Mucosa of stomach (tissue), 1 donor: Measurements from ENCODE around the gene LRGUK.

Experiments used
- H3K27me3 ChIP-seq: one replicate; pipeline ENCODE4 v1.7.0; 2013; ENCODE audit warnings: mild to moderate bottlenecking, low read length; ENCODE audit not compliant: control insufficient read depth, insufficient read depth
- H3K36me3 ChIP-seq: one replicate; pipeline ENCODE4 v1.7.0; 2013; ENCODE audit warnings: low read length; ENCODE audit not compliant: control insufficient read depth, insufficient read depth
- H3K4me1 ChIP-seq: one replicate; pipeline ENCODE4 v1.7.0; 2013; ENCODE audit warnings: mild to moderate bottlenecking, low read length; ENCODE audit not compliant: control insufficient read depth, insufficient read depth
- H3K4me3 ChIP-seq: one replicate; pipeline ENCODE4 v1.7.0; 2013; ENCODE audit warnings: low read length
- H3K9ac ChIP-seq: one replicate; pipeline ENCODE4 v1.7.0; 2013; ENCODE audit warnings: mild to moderate bottlenecking, low read length, moderate library complexity
- H3K9me3 ChIP-seq: one replicate; pipeline ENCODE4 v1.7.0; 2013; ENCODE audit warnings: mild to moderate bottlenecking, low read length, moderate library complexity; ENCODE audit not compliant: control insufficient read depth
- donor health status: Pancreatic carcinoma.

LRGUK gene

DNA sequence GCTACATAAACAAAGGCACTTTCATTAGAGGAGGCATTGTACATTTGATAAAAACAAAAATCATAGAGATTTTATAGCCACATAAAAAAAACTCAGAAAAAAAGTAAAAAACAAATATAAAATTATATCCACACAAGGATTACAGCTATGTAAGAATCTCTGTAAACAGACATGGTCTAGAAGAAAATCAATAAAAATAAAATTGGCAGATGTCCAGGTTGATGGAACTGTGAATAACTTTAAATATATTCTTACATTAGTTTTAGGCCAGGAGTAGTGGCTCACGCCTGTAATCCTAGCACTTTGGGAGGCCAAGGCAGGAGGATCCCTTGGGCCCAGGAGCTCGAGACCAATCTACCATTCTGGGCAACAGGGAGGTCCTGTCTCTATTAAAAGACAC, 170.3 kb downstream of the LRGUK start:
- Histone ChIP-seq H3K4me1 (no peaks in the 10 kb centered on the region), H3K4me3 (no peak overlapping the region), H3K36me3 (no peaks in the 10 kb centered on the region)

DNA sequence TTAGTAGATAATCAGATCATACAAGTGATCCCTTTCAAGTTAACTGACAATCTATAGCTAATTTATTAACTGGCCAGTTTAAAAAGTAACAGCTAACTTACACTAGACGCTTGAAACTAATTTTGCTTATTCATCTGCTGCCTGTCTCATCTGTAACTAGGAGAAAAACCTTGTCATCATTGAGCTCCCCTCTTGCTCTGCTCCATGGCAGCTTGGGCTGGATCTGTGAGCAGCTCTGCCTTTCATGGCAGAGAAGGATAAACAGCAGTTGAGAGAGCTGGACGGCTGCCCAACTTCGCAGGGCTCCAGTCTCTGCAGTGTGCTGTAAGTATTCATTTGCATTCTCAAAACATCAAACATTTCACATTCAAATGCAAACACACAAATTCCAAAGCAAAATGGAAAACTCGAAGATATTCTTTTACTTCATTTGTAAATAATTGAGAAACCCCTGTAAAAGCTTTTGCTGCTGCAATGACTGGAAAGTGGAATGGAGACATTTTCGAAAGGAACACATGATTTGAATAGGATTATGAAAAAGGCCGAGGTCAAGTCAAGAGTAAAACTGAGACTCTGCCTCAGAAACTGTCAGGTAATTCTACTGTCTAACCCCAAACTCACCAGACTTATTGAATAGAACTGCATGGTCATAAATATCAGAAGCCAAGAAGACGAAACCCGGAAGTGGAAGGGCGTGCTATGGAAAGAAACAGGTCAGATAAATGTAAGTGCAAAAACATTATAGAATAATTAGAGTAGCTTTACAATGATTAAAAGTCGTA, 172.0 kb downstream of the LRGUK start:
- Histone ChIP-seq H3K9ac (no peak overlapping the region), H3K27me3 (no peaks in the 10 kb centered on the region), H3K4me3 (no peak overlapping the region), H3K9me3 (no peaks in the 10 kb centered on the region), H3K4me1 (no peaks in the 10 kb centered on the region), H3K36me3 (no peaks in the 10 kb centered on the region)

More for the DNA sequence above, 170.3 kb downstream of the LRGUK start:
- Histone ChIP-seq H3K9me3 (no peaks in the 10 kb centered on the region), H3K9ac (no peak overlapping the region), H3K27me3 (no peaks in the 10 kb centered on the region)

DNA sequence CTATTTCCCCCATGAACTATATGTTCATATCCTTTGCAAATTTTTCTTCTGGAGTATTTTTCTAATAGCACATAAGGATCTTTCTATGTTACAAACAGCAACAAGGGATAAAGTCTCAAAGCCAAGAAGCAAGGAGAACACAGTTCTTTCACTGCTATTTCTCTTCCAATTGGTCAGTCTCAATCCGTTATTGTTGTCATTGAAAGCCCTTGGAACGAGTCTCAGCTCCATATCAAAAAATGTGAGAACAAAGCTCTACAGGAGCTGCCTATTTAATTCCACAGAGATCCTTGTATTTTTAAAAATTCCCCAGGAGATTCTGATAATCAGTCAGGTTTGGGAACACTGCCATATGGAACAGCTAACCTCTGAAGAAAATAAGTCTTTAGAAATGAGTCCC, 173.8 kb downstream of the LRGUK start:
- Histone ChIP-seq H3K36me3 (no peaks in the 10 kb centered on the region), H3K9ac (no peak overlapping the region), H3K4me3 (no peak overlapping the region), H3K27me3 (no peaks in the 10 kb centered on the region), H3K9me3 (no peaks in the 10 kb centered on the region), H3K4me1 (no peaks in the 10 kb centered on the region)

DNA sequence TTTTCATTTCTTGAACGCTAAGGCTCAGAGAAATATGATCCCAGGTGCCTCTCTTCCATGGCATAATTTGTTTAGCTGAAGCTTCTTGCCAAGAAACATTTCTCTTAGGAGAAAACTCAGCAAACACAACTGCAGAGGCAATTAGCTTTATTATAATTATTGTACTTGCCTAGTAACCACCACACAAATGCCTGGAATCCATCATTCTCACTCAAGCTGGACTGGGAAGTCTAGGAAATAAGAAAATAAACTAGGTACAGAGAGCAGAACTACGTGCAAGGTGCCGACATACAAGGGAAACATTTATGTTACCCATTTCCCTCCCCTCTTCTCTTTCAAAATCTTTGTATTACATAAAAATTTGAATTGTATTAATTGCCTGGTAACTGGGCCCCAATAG, 174.5 kb downstream of the LRGUK start:
- H3K4me1 ChIP-seq = no peaks in the 10 kb centered on the region
- no peaks in the 10 kb centered on the region for H3K27me3 ChIP-seq
- H3K4me3 ChIP-seq = no peak overlapping the region
- H3K36me3 ChIP-seq = no peaks in the 10 kb centered on the region
- no peak overlapping the region for H3K9ac ChIP-seq
- H3K9me3 ChIP-seq = no peaks in the 10 kb centered on the region

DNA sequence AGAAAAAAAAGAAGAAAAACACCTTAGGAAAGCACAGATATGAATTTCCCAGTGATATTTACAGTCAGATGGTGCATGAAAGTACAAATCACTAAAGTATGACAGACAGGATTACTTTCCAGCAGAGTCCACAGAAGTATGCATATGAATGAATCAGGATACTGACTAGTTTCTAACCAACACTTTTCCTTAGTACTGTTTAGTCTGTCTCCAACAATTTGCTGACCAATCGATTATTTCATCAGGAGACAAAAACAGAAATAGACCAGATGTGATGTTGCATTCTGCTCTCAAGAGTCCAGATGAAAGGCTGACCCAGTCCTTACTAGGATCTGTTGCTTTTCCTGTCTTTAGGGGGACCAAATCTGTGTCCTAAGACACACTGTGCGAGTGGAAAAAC, 175.0 kb downstream of the LRGUK start:
- Histone ChIP-seq H3K27me3 (no peaks in the 10 kb centered on the region), H3K9me3 (no peaks in the 10 kb centered on the region), H3K9ac (no peak overlapping the region), H3K4me3 (no peak overlapping the region), H3K4me1 (no peaks in the 10 kb centered on the region), H3K36me3 (no peaks in the 10 kb centered on the region)

DNA sequence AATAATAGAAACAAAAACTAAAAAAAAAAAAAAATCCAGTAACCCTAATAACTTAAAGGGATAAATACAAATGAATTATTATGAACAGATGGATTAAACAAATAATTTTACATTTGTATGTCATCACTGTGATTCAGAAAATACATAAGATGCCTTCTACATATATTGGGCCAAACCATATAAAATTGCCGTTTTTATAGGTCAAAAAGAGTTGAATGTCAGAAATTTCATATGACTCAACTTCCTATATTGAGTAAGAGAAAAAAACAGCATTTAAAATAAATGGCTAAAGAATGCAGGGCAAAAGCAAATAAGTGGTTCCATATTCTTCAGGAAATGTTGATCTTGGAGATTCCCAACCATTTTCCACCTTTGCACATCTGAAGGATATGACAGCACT, 180.2 kb downstream of the LRGUK start:
- H3K36me3 ChIP-seq = no peaks in the 10 kb centered on the region
- no peaks in the 10 kb centered on the region for H3K27me3 ChIP-seq
- no peaks in the 10 kb centered on the region for H3K9me3 ChIP-seq
- no peak overlapping the region for H3K4me3 ChIP-seq
- H3K4me1 ChIP-seq = no peaks in the 10 kb centered on the region
- no peak overlapping the region for H3K9ac ChIP-seq

DNA sequence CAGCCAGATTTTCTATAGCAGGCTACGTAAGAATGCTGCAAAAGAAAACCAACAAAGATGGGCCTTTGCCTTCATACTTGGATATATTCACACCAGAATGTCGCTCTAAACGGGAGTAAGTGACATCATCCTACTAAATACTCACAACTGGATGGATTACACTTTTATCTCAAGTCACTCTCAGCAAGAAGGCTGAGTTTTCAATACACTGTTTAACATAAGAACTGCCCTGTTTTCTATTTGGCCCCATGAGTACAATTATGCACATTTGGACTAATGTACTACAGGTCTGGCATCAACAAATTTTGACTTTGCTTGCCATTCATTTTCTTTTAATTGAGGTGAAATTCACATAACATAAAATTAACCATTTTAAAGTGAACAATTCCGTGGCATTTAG, 181.4 kb downstream of the LRGUK start:
- Histone ChIP-seq H3K9ac (no peak overlapping the region), H3K27me3 (no peaks in the 10 kb centered on the region), H3K4me1 (no peaks in the 10 kb centered on the region), H3K36me3 (no peaks in the 10 kb centered on the region), H3K4me3 (no peak overlapping the region), H3K9me3 (no peaks in the 10 kb centered on the region)

DNA sequence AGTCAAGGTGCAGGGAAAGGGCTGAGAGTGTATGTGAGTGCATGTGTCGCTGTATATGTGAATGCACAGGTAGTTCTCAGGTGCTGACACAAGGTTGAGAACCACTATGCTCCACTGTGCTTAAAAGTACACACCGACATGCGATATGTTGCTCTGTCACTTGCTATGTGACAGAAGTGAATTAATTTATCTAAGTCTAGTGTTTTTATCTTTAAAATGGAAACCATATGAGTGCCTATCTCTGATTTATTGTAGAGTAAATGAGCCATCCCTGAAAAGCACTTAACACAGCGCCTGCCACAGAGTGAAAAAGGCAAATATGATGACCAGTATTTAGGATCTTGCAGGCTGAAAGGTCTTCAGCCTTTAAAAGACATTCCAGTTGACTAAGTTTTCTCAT, 184.7 kb downstream of the LRGUK start:
- H3K9ac ChIP-seq = no peak overlapping the region
- no peak overlapping the region for H3K4me3 ChIP-seq
- no peaks in the 10 kb centered on the region for H3K27me3 ChIP-seq
- H3K9me3 ChIP-seq = no peaks in the 10 kb centered on the region
- H3K36me3 ChIP-seq = no peaks in the 10 kb centered on the region
- H3K4me1 ChIP-seq = peaks cover 4% of the 10 kb centered on the region

DNA sequence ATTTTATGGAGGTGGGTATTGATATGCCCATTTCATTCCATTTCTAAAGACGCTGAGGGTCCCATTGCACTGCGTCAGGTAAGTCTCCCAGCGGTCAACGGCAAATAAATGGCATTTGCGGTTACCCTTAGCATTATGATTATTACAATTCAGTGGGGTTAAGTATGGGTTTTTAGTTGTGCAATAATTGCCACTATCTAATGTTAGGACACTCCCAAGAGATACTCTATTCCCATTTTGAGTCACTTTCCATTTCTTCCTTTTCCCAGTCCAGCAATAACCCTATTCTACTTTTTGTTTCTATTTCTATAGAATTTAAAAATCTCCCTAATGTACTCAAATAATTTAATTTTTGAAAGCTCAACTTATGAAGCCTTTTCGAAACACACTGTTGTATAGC, 185.6 kb downstream of the LRGUK start:
- Histone ChIP-seq H3K4me1 (peaks cover 7% of the 10 kb centered on the region), H3K36me3 (no peaks in the 10 kb centered on the region), H3K9ac (no peak overlapping the region), H3K9me3 (no peaks in the 10 kb centered on the region), H3K4me3 (no peak overlapping the region), H3K27me3 (no peaks in the 10 kb centered on the region)

DNA sequence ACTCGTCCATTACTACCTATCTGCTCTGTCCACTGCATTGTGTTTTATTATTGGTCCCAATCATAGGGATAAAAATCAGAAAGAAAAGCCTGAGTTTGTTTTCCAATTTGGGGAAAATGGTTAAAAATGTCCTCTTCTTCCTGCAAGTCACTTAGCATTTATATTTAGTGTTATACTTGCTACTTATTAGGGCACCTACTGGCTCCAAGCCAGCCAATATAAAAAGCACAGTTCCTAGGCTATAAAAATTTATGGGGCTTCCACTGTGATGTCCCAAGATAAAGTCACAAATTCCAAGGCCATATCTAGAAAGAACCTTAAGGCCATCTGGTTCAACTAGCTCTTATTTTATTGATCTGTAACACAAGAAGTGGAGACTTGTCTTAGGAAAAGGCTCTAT, 186.4 kb downstream of the LRGUK start:
- Histone ChIP-seq H3K4me1 (peaks cover 7% of the 10 kb centered on the region), H3K36me3 (no peaks in the 10 kb centered on the region), H3K9me3 (no peaks in the 10 kb centered on the region), H3K27me3 (no peaks in the 10 kb centered on the region), H3K4me3 (no peak overlapping the region), H3K9ac (no peak overlapping the region)
